NCI-H82 treated with DMSO at 0.1 percent for 48 hours (cell line): ENCODE data around the gene COL9A2.
A peak's percentile ranks its signal among the peaks of the same experiment; 100 is the strongest.
"Not testable (repeated sequence)": the region's sequence is repeated elsewhere in the genome, so short reads cannot be mapped to it uniquely, and the experiment has no call there.

Experiments used
- DNase-seq: peaks from one replicate; lab custom pipeline; 2025; ENCODE audit not compliant: unreplicated experiment; lab: John Stamatoyannopoulos, UW

COL9A2 gene

GRCh38 chr1:40316595-40317393 is at the start of gene COL9A2:
Gene COL9A2 (minus strand): TSS chr1:40317286. CDS start chr1:40317197, 89 bp downstream.
- DNase-seq, result no peak

- DNase-seq, result no peak
These were observed 46.6 kb upstream of the COL9A2 start for GRCh38 chr1:40363721-40364120.

GRCh38 chr1:40362699-40363098 is 45.6 kb upstream of the COL9A2 start:
- DNase-seq, result no peak

GRCh38 chr1:40362199-40362598 is 45.1 kb upstream of the COL9A2 start:
- DNase-seq, result no peak

DNA sequence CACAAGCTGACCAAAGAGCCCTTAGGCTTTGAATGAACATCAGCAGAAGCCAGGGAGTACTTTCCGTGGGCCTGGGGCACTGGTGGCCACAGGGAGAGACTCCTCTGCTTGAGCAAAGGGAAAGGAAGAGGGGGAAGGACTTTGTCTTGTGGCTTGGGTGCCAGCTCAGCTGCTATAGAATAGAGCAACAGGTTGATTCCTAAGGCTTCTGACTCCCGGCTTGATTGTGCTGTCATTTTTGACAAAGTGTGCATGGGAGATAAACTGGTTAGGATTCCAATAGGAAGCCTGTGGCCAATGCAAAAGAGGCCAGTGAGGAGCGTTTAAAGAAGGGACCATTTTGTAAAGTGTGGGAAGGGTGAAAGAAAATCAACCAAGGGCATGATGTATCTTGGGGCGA is 44.6 kb upstream of the COL9A2 start:
- DNase-seq, result no peak

GRCh38 chr1:40361201-40361600 is 44.1 kb upstream of the COL9A2 start:
- DNase-seq, result no peak

DNA sequence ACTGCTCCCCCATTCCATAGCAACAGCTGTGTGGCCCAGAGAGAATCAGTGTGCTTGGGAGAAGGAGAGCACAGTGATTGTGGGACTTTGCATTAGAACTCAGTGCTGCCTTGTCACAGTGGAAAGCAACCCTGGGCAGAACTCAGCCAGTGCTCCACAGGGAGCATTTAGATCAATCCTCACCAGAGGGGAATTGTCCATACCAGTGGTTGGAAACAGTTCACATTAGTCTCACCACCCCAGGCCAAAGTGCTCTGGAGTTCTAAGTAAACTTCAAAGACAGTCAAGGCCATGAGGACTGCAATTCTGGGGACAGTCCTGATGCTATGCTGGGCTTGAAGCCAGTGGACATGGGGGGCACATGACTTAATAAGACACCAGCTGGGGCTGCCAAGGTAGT is 43.5 kb upstream of the COL9A2 start:
- no peak for DNase-seq

- no peak for DNase-seq
These were observed 40.5 kb upstream of the COL9A2 start for GRCh38 chr1:40357625-40358024.

GRCh38 chr1:40353082-40353481 is 36.0 kb upstream of the COL9A2 start:
- no peak for DNase-seq

DNA sequence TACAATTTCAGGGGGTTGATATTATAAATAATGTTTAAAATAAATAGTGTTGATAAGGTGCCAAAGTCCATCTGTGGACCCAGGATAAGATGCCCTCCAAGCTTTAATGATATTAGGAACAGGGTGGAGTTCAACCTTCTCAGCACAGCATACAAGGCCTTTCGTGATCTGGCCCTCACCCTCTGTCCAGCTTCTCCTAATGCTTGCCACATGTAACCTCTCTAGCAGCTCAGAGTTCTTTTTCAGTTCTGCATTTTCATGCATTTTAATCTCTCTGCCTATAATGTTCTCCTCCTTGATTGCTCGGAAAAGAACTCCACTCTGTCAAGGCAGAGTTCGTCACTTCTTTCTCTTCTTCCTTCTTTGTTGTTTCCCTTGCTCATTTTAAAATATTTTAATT is 35.0 kb upstream of the COL9A2 start:
- no peak for DNase-seq

- DNase-seq, result no peak
These were observed 34.0 kb upstream of the COL9A2 start for GRCh38 chr1:40351124-40351523.

GRCh38 chr1:40350391-40350790 is 33.3 kb upstream of the COL9A2 start:
- no peak for DNase-seq

DNA sequence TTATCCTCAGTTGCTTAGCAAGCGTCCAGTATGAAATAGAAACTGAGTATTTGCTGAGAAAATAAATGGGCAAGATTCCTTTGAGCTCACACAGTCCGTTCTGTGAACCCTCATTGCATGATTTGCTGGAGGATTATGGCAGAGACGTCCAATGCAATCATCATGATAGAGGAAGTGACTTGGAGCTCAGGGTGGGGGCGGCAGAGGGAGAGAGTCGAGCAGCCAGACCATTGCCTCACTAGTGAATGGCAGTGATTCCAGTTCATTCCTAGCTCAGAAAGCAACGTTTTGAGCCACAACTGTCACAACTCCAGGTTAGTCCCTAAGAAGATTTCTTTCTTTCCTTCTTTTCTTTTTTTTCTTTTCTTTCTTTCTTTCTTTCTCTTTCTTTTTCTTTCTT is 27.5 kb upstream of the COL9A2 start:
- DNase-seq, result peak; percentile 21

GRCh38 chr1:40342381-40342717 is 25.3 kb upstream of the COL9A2 start:
- not testable (repeated sequence) for DNase-seq

- DNase-seq, result no peak
These were observed 24.6 kb upstream of the COL9A2 start for GRCh38 chr1:40341491-40342380.

GRCh38 chr1:40339420-40340323 is 22.6 kb upstream of the COL9A2 start:
- no peak for DNase-seq

DNA sequence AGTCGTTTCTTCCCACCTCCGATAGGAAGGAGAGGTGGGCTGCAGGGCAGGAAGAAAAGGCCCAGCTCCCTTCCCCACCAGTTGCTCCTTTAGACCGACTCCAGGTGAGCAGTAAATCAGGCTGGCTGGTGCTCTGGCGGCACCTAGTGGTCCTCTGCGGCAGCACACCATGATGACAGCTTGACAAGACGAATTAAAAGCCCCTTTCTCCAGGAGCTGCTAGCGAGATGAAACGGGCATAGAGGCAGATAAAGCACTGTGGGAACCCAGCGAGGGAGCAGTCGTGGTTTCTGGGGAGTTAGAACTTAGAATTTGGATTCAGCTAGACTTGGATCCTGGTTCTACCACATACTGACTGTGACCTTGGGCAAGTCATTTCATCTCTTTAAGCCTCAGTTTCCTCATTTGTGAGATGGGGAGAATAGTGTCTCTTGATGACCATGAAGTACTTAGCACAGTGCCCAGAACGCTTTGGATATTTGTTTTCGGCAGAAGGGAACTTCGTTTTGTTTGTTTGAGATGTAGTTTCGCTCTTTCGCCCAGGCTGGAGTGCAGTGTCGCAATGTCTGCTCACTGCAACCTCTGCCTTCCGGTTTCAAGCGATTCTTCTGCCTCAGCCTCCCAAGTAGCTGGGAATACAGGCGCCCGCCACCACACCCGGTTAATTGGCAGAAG is 21.8 kb upstream of the COL9A2 start:
- DNase-seq, result peak; percentile 40

DNA sequence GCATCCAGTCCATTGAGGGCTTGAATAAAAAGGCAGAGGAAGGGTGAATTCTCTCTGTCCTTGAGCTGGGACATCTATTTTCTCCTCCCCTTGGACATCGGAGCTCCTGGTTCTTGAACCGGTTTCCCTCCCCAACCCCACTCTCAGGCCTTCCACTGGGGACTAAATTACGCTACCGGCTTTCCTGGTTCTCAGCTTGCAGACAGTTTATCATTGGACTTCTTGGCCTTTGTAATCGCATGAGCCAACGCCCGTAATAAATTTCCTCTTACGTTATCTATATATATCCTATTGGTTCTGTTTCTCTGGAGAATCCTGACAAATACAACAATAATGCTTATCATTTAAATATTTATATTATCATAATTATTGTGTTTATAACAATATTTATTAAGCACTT is 20.4 kb upstream of the COL9A2 start:
- DNase-seq, result no peak

GRCh38 chr1:40332695-40333094 is 15.6 kb upstream of the COL9A2 start:
- DNase-seq, result no peak

GRCh38 chr1:40331403-40331802 is 14.3 kb upstream of the COL9A2 start:
- not testable (repeated sequence) for DNase-seq
